HG03135 (cell line): ENCODE measurements around the gene HSD17B8.

Source experiments
- ATAC-seq: cut with Tn5 transposase; IDR thresholded peaks from one replicate; pipeline ENCODE4 v1.9.1; 2021; ENCODE audit warnings: mild to moderate bottlenecking, moderate library complexity; ENCODE audit not compliant: unreplicated experiment

HSD17B8 gene

GRCh38 chr6:33236328-33236727 is 31.9 kb downstream of the HSD17B8 start:
- no peak for ATAC-seq

GRCh38 chr6:33236852-33237251 is 32.4 kb downstream of the HSD17B8 start:
- ATAC-seq, result no peak

GRCh38 chr6:33237741-33238140 is 33.3 kb downstream of the HSD17B8 start:
- ATAC-seq, result no peak

- no peak for ATAC-seq
Observed at GRCh38 chr6:33241968-33242367, 37.5 kb downstream of the HSD17B8 start.

DNA sequence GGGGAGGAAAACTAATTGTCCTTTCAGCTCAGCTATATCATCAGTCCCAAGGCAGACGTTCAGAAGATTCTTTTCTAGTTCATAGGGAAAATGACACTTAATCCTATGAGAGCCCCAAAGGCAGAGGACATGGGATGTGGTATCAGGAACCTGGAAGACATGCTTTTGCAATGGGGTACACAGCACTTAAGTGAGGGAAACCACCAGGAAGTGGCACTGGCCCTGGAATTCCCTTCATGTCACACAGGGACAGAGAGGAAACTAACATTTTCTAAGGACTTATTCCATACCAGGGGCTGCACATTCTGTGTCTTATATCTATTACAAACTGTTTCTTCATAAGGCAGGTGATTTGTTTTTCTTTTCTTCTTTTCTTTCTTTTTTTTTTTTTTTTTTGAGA is 39.0 kb downstream of the HSD17B8 start:
- ATAC-seq, result no peak

GRCh38 chr6:33247977-33248642 is 43.7 kb downstream of the HSD17B8 start:
- peak; percentile 36 for ATAC-seq

DNA sequence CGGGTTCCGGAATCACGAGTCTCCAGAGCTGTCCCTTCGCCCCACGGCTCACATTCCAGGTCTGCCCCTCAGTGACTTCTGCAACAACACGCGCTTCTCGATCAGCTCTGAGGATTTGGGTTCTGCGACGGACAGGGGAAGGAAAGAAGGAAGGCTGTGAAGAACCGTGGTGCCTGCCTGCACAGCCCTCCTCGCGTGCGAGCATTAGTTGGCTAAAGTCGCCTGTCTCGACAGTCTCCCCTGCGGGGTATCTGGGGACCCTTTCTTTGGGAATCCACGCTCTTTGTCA is 44.1 kb downstream of the HSD17B8 start:
- peak; percentile 7 for ATAC-seq

GRCh38 chr6:33248932-33249731 is 44.7 kb downstream of the HSD17B8 start:
- ATAC-seq, result peak; percentile 84

- no peak for ATAC-seq
Observed at GRCh38 chr6:33249732-33250630, 45.5 kb downstream of the HSD17B8 start.

DNA sequence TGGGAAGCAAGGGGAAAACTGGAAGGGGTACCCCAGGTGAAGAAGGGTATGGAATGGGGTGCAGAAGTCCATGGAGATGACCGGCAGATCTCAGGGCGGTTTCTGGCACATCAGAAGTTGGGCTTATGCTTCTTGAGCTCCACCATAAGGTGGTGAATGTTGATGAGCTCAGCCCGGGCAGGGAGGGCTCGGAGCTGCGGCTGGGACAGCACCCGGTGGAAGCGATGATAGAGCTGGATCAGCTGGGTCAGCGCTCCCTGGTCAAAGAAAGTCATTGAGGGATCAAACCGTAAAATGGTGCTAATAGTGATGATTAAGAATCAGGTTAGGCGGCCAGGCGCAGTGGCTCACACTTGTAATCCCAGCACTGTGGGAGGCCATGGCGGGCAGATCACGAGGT is 46.3 kb downstream of the HSD17B8 start:
- ATAC-seq, result no peak

- ATAC-seq, result no peak
Observed at GRCh38 chr6:33251395-33252012, 47.0 kb downstream of the HSD17B8 start.

- no peak for ATAC-seq
Observed at GRCh38 chr6:33252759-33253158, 48.3 kb downstream of the HSD17B8 start.

- ATAC-seq, result no peak
Observed at GRCh38 chr6:33254591-33254990, 50.1 kb downstream of the HSD17B8 start.
